Endothelial cell of umbilical vein (primary cell): ENCODE data around the gene TXN2. TPM values are rescaled to one million over a fixed set of nuclear protein-coding genes. Genes with fewer than 3 reads are reported as not detected.

Source experiments
- BruUV-seq: library from RNA; stranded (reverse); fragments of 400-500 nt; replicated peaks from 2 replicates; lab custom pipeline; 2021; lab: Mats Ljungman, UMichigan
- CTCF ChIA-PET: fragments of 300-600, 350-600 bp; sonication (Branson Sonifier 250); formaldehyde crosslinking; loops from one replicate; lab custom pipeline; 2021; ENCODE audit warnings: antibody characterized with exemption, inconsistent platforms; lab: Charles Lee
- POLR2A ChIA-PET: fragments of 300-600, 350-600 bp; sonication (Branson Sonifier 250); formaldehyde crosslinking; loops from one replicate; lab custom pipeline; 2021; ENCODE audit warnings: antibody characterized with exemption, inconsistent platforms; lab: Charles Lee
- DNase-seq: peaks from one replicate; pipeline ENCODE4 v3.0.0-alpha.2; 2011; ENCODE audit warnings: low read depth, low spot score
- FAIRE-seq: peaks from 2 replicates; lab custom pipeline; 2011; peaks lifted over from hg19 to GRCh38; lab: Jason Lieb, UNC
- H2AFZ ChIP-seq: 2 replicates; pipeline ENCODE4 v1.6.0; 2012; ENCODE audit warnings: low read depth, low read length, control low read depth, inconsistent platforms
- H3K27ac ChIP-seq: 2 replicates; pipeline ENCODE4 v1.5.1; 2011; ENCODE audit warnings: low read depth, mild to moderate bottlenecking, control low read depth, low read length, moderate library complexity; ENCODE audit not compliant: insufficient read depth
- H3K27me3 ChIP-seq, 2 experiments: 2 replicates each; pipeline versions ENCODE4 v1.6.0 to v1.6.1; 2011; ENCODE audit warnings: low read length in 2 of 2, mixed read lengths in 1 of 2; ENCODE audit not compliant: control insufficient read depth in 2 of 2, insufficient read depth in 2 of 2
- H3K36me3 ChIP-seq, 2 experiments: 2 replicates in 1 of 2; 3 replicates in 1 of 2; pipeline ENCODE4 v1.5.1; 2011; ENCODE audit warnings: low read length in 2 of 2, mild to moderate bottlenecking in 1 of 2, moderate library complexity in 1 of 2; ENCODE audit not compliant: control insufficient read depth in 2 of 2, insufficient read depth in 2 of 2; ENCODE audit errors: extremely low read depth in 1 of 2
- H3K4me1 ChIP-seq: 3 replicates; pipeline ENCODE4 v1.5.1; 2011; ENCODE audit warnings: mild to moderate bottlenecking, low read length; ENCODE audit not compliant: control insufficient read depth, insufficient read depth; ENCODE audit errors: extremely low read depth
- H3K4me2 ChIP-seq: 2 replicates; pipeline ENCODE4 v1.6.1; 2011; ENCODE audit warnings: low read length, control low read depth, mixed read lengths; ENCODE audit not compliant: insufficient read depth
- H3K4me3 ChIP-seq, 3 experiments: fragments of 200-600 bp in 1 of 3; sonication (generic), shearing (Covaris generic) in 1 of 3; replicated peaks in 1 of 3; 2 replicates each; pipeline ENCODE4 v1.5.1; 2011 to 2016; ENCODE audit warnings: control low read depth in 3 of 3, low read length in 3 of 3, mild to moderate bottlenecking in 2 of 3, inconsistent platforms in 1 of 3, low read depth in 1 of 3, moderate library complexity in 1 of 3; ENCODE audit not compliant: insufficient read depth in 1 of 3
- H3K79me2 ChIP-seq: 2 replicates; pipeline ENCODE4 v1.6.0; 2012; ENCODE audit warnings: low read length, inconsistent platforms; ENCODE audit not compliant: control insufficient read depth, insufficient read depth
- H3K9ac ChIP-seq: replicated peaks from 2 replicates; pipeline ENCODE3; 2011; ENCODE audit warnings: low read length, control low read depth; ENCODE audit not compliant: insufficient read depth; ENCODE audit errors: extremely low read depth
- H3K9me1 ChIP-seq: replicated peaks from 3 replicates; pipeline ENCODE4 v1.6.0; 2011; ENCODE audit warnings: mild to moderate bottlenecking, low read length; ENCODE audit not compliant: control insufficient read depth, insufficient read depth; ENCODE audit errors: extremely low read depth
- H3K9me3 ChIP-seq: replicated peaks from 2 replicates; pipeline ENCODE4 v1.5.1; 2012; ENCODE audit warnings: low read length, inconsistent platforms; ENCODE audit not compliant: control insufficient read depth, insufficient read depth
- H4K20me1 ChIP-seq: replicated peaks from 2 replicates; pipeline ENCODE3; 2011; ENCODE audit warnings: mild to moderate bottlenecking, low read length; ENCODE audit not compliant: control insufficient read depth, insufficient read depth; ENCODE audit errors: extremely low read depth
- EZH2 ChIP-seq: IDR thresholded peaks from 2 replicates; pipeline ENCODE4 v1.6.1; 2012; ENCODE audit warnings: borderline replicate concordance, low read depth, mild to moderate bottlenecking, moderate library complexity, low read length, inconsistent platforms; ENCODE audit not compliant: severe bottlenecking
- JUN ChIP-seq: IDR thresholded peaks from 2 replicates; pipeline ENCODE4 v1.6.1; 2011; ENCODE audit warnings: borderline replicate concordance, low read depth; ENCODE audit not compliant: insufficient read length, insufficient read depth
- MAX ChIP-seq: IDR thresholded peaks from 2 replicates; pipeline ENCODE4 v1.6.1; 2011; ENCODE audit not compliant: insufficient read depth, insufficient read length
- MYC ChIP-seq: IDR thresholded peaks from one replicate; pipeline ENCODE4 v1.6.1; 2011; ENCODE audit warnings: mild to moderate bottlenecking, low read depth, low read length
- POLR2A ChIP-seq: IDR thresholded peaks from 2 replicates; pipeline ENCODE4 v1.6.1; 2012; ENCODE audit warnings: low read depth, mild to moderate bottlenecking, control low read depth, low read length
- POLR2AphosphoS5 ChIP-seq: IDR thresholded peaks from 2 replicates; pipeline ENCODE4 v1.6.1; 2012; ENCODE audit warnings: low read depth, mild to moderate bottlenecking, control low read depth, low read length, moderate library complexity; ENCODE audit not compliant: insufficient read depth
- dilution Hi-C: fragments of 300-500 bp; cut with MboI; formaldehyde crosslinking; loops from one replicate; pipeline ENCODE4 v1.15.0; 2019; ENCODE audit warnings: low sequenced_read_pairs; ENCODE audit not compliant: extremely low pct_ligation_motif_present
- intact Hi-C: fragments of 100-400 bp; cut with micrococcal nuclease; formaldehyde crosslinking; loops from one replicate; pipeline ENCODE4 v1.10.0; 2022
- polyA plus RNA-seq, 4 experiments: library from polyadenylated mRNA; depleted of rRNA in 3 of 4; stranded (reverse) in 3 of 4; unstranded in 1 of 4; fragments of >200 nt; gene quantifications; 2 replicates each; pipeline versions ENCODE4 v1.2.1 to v1.2.3, GENCODE V29; 2011 to 2012; ENCODE audit warnings: missing spikeins in 1 of 4
- total RNA-seq: library from RNA; stranded (reverse); gene quantifications from 2 replicates; pipeline ENCODE4 v1.2.3, GENCODE V29; 2021

TXN2 gene
- total and polyA plus RNA-seq, 2 donors (not counting 3 experiments of a cell fraction or from before 2014, with no cell fraction given) = 75.9 to 183 TPM

GRCh38 chr22:36442506-36443197, 38.8 kb downstream of the TXN2 start:
- no peak overlapping the region for H3K4me3 ChIP-seq
- H4K20me1 ChIP-seq = no peaks in the 10 kb centered on the region
- H3K9ac ChIP-seq = no peak overlapping the region
- CTCF ChIA-PET = interaction anchor here (0.7 to 1.4 kb wide), 4 partner anchors 10 to 28 kb away, joined by 3 to 4 read pairs (median 3); no protein-coding TSS in a partner anchor
- no peaks in the 10 kb centered on the region for H3K27me3 ChIP-seq
- H3K9me3 ChIP-seq = no peaks in the 10 kb centered on the region
- dilution Hi-C loops = no loop called here
- no peaks in the 10 kb centered on the region for H3K79me2 ChIP-seq
- intact Hi-C loops = no loop called here
- H3K4me1 ChIP-seq = peaks cover 15% of the 10 kb centered on the region
- no peak overlapping the region for H3K4me2 ChIP-seq
- no peaks in the 10 kb centered on the region for H3K36me3 ChIP-seq
- no peak overlapping the region for H2AFZ ChIP-seq
- no peak overlapping the region for H3K27ac ChIP-seq
- POLR2A ChIA-PET = no interaction called here
- FAIRE-seq (no peak), DNase-seq (no peak)
- no peaks in the 10 kb centered on the region for H3K9me1 ChIP-seq
- no TSS peak for BruUV-seq
- no peak for TF ChIP-seq POLR2AphosphoS5
- no peak for TF ChIP-seq POLR2A

- no TSS peak for BruUV-seq
- Histone ChIP-seq H2AFZ (no peak overlapping the region), H3K27ac (peak overlapping the region; percentile 17), H3K9me3 (no peaks in the 10 kb centered on the region), H3K36me3 (no peaks in the 10 kb centered on the region), H4K20me1 (no peaks in the 10 kb centered on the region), H3K4me3 (no peak overlapping the region), H3K9ac (no peak overlapping the region), H3K27me3 (no peaks in the 10 kb centered on the region), H3K4me2 (no peak overlapping the region), H3K9me1 (no peaks in the 10 kb centered on the region), H3K4me1 (peaks cover 14% of the 10 kb centered on the region), H3K79me2 (no peaks in the 10 kb centered on the region)
- no peak for DNase-seq
- ChIA-PET CTCF (interaction anchor here (1.0 to 1.3 kb wide), 4 partner anchors 30 to 52 kb away, joined by 3 to 4 read pairs (median 4); partner anchors contain the start of gene MYH9), POLR2A (no interaction called here)
- TF ChIP-seq MYC (no peak), EZH2 (no peak), MAX (no peak), POLR2AphosphoS5 (no peak), JUN (no peak)
- intact Hi-C loops = loop anchor here (2.0 kb wide), 1 partner anchor 30 kb away; no protein-coding TSS in a partner anchor
- FAIRE-seq = peak; percentile 44
- dilution Hi-C loops = no loop called here
These were observed 40.9 kb downstream of the TXN2 start for GRCh38 chr22:36440429-36441002.
